Stimulated activated CD4-positive, alpha-beta T cell treated with anti-CD3 and anti-CD28 coated beads, Interleukin-4, amount 100 ng/mL, for 24 hours (primary cell): ENCODE data around the gene MARCHF3.

Experiments used
- DNase-seq: peaks from one replicate; pipeline ENCODE4 v3.0.0-alpha.2; 2020

Gene MARCHF3

GRCh38 chr5:126982202-126982601 is 48.2 kb downstream of the MARCHF3 start:
- DNase-seq: no peak

GRCh38 chr5:126981701-126982100 is 48.7 kb downstream of the MARCHF3 start:
- no peak for DNase-seq

GRCh38 chr5:126981222-126981621 is 49.1 kb downstream of the MARCHF3 start:
- DNase-seq: no peak

GRCh38 chr5:126978258-126978657 is 52.1 kb downstream of the MARCHF3 start:
- no peak for DNase-seq

- DNase-seq: no peak
These were observed 53.7 kb downstream of the MARCHF3 start for GRCh38 chr5:126976520-126977172.

GRCh38 chr5:126975796-126976195 is 54.6 kb downstream of the MARCHF3 start:
- no peak for DNase-seq

- DNase-seq: no peak
These were observed 57.2 kb downstream of the MARCHF3 start for GRCh38 chr5:126973193-126973592.

- peak; percentile 13 for DNase-seq
These were observed 58.1 kb downstream of the MARCHF3 start for GRCh38 chr5:126972062-126972895.

- no peak for DNase-seq
These were observed 58.8 kb downstream of the MARCHF3 start for GRCh38 chr5:126971455-126972031.

GRCh38 chr5:126970517-126971017 is 59.8 kb downstream of the MARCHF3 start:
- DNase-seq: no peak

- no peak for DNase-seq
These were observed 60.8 kb downstream of the MARCHF3 start for GRCh38 chr5:126969548-126969947.

- no peak for DNase-seq
These were observed 62.4 kb downstream of the MARCHF3 start for GRCh38 chr5:126967808-126968466.

GRCh38 chr5:126965487-126965886 is 64.9 kb downstream of the MARCHF3 start:
- DNase-seq: no peak

- DNase-seq: no peak
These were observed 65.3 kb downstream of the MARCHF3 start for GRCh38 chr5:126965061-126965475.

GRCh38 chr5:126963822-126964375 is 66.5 kb downstream of the MARCHF3 start:
- no peak for DNase-seq

- DNase-seq: no peak
These were observed 68.7 kb downstream of the MARCHF3 start for GRCh38 chr5:126961702-126962101.

- no peak for DNase-seq
These were observed 69.2 kb downstream of the MARCHF3 start for GRCh38 chr5:126961128-126961527.

GRCh38 chr5:126959188-126959587 is 71.2 kb downstream of the MARCHF3 start:
- no peak for DNase-seq

- no peak for DNase-seq
These were observed 73.4 kb downstream of the MARCHF3 start for GRCh38 chr5:126956991-126957390.

- no peak for DNase-seq
These were observed 75.4 kb downstream of the MARCHF3 start for GRCh38 chr5:126954981-126955380.

GRCh38 chr5:126953640-126954039 is 76.7 kb downstream of the MARCHF3 start:
- no peak for DNase-seq

- no peak for DNase-seq
These were observed 80.9 kb downstream of the MARCHF3 start for GRCh38 chr5:126949475-126949874.

GRCh38 chr5:126948453-126948852 is 81.9 kb downstream of the MARCHF3 start:
- no peak for DNase-seq
